H1 (cell line): ENCODE measurements around the gene C12orf42. TPM values are rescaled to one million over a fixed set of nuclear protein-coding genes. Genes with fewer than 3 reads are reported as not detected.

ENCODE experiments used
- RXRA ChIP-seq: IDR thresholded peaks from 2 replicates; pipeline ENCODE4 v1.6.1; 2011; ENCODE audit warnings: low read depth, mild to moderate bottlenecking, low read length, moderate library complexity; ENCODE audit not compliant: insufficient read depth
- TBP ChIP-seq: IDR thresholded peaks from 2 replicates; pipeline ENCODE4 v1.6.1; 2011; ENCODE audit warnings: low read depth, low read length, improper control_type of control experiment
- TEAD4 ChIP-seq: IDR thresholded peaks from 2 replicates; pipeline ENCODE4 v1.6.1; 2012; ENCODE audit warnings: low read depth, low read length, inconsistent platforms, mixed read lengths
- polyA plus RNA-seq, 7 experiments: library from polyadenylated mRNA; depleted of rRNA in 3 of 7; stranded (reverse) in 5 of 7; unstranded in 2 of 7; fragments of >200 nt in 5 of 7; fragments of 200-250 nt in 2 of 7; gene quantifications; 1 replicate in 5 of 7; 2 replicates in 1 of 7; 4 replicates in 1 of 7; pipeline versions ENCODE4 v1.2.1 to v1.2.3, GENCODE V29; 2011 to 2013; ENCODE audit warnings: missing spikeins in 2 of 7, mixed read lengths in 2 of 7
- total RNA-seq: library from RNA; stranded (reverse); fragmentation: NEBNext Ultra II Directional; extraction: Animal tissue kit (Norgen Biotek cat#: 25700); gene quantifications from 2 replicates; pipeline ENCODE4 v1.2.1, GENCODE V29; 2021

C12orf42 gene
- total and polyA plus RNA-seq, 2 of the 8 experiments (the other 6 are each of a cell fraction or from before 2014, with no cell fraction given): 0.05 TPM; not detected in 1

DNA sequence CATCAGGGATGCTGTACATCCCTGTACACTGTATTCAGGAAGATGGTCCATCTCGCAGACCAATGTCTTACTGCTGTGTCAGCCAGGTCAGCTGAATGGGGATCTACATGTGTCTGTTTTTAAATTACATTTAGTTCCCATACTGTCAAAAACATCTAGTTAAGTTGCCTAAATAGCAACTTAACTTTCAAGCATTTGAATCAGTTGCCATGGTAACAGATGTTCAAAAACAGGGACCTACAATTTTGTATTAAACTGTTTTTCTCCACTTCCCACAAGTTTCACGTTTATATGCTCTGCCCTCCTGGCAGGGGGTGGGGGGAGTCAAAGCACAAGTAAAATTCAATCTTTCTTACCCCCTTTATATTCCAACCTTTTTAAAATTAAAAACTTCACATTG is 38.3 kb downstream of the C12orf42 start (continued):
- TF ChIP-seq RXRA (no peak), TEAD4 (no peak), TBP (no peak)
- TF ChIP-seq, all 59 proteins: peak for 0
